ENCODE results near the gene IL1RAPL1.

GRCh38 chrX:29432534-29432933, 845.3 kb downstream of the IL1RAPL1 start:
- TF ChIP-seq CTCF (IDR thresholded peaks at IDR 0.05 in 4 of 5, conservative IDR thresholded peaks at IDR 0.05 in 1 of 5) (no peak), POLR2A (IDR thresholded peaks at IDR 0.05) (no peak)

All from gastrocnemius medialis (tissue), 4 donors.